HepG2 (cell line): ENCODE data around the gene RFX2. TPM values are rescaled to one million over a fixed set of nuclear protein-coding genes. Genes with fewer than 3 reads are reported as not detected.
A peak's percentile ranks its signal among the peaks of the same experiment; 100 is the strongest.

Experiments
- ADNP ChIP-seq: sonication (generic); formaldehyde crosslinking; IDR thresholded peaks from 2 replicates; pipeline ENCODE4 v1.4.0; 2020; ENCODE audit warnings: missing genetic modification reagents
- FOXP1 ChIP-seq, 2 experiments: fragments of 450-650 bp in 1 of 2; IDR thresholded peaks; 2 replicates each; pipeline ENCODE4 v1.6.1; 2017 to 2018; ENCODE audit warnings: antibody characterized with exemption in 1 of 2
- GFI1 ChIP-seq: sonication (generic); formaldehyde crosslinking; IDR thresholded peaks from 2 replicates; pipeline ENCODE4 v1.5.0; 2020; ENCODE audit warnings: missing genetic modification reagents, mild to moderate bottlenecking, borderline replicate concordance
- KAT7 ChIP-seq: IDR thresholded peaks from 2 replicates; pipeline ENCODE4 v1.6.1; 2018; ENCODE audit warnings: borderline replicate concordance, missing compliant biosample characterization
- KIAA2018 ChIP-seq: sonication (generic); formaldehyde crosslinking; IDR thresholded peaks from 2 replicates; pipeline ENCODE4 v1.5.0; 2020; ENCODE audit warnings: mild to moderate bottlenecking, missing genetic modification reagents, borderline replicate concordance
- KLF12 ChIP-seq: sonication (generic); formaldehyde crosslinking; IDR thresholded peaks from 2 replicates; pipeline ENCODE4 v1.4.0; 2020; ENCODE audit warnings: missing genetic modification reagents, borderline replicate concordance
- MBD4 ChIP-seq: IDR thresholded peaks from 2 replicates; pipeline ENCODE4 v1.6.1; 2012; ENCODE audit warnings: low read length, inconsistent platforms, borderline replicate concordance
- NR2F1 ChIP-seq, 2 experiments: fragments of 450-650 bp in 1 of 2; formaldehyde crosslinking in 1 of 2; IDR thresholded peaks; 2 replicates each; pipeline versions ENCODE4 v1.5.0 to v1.6.1; 2016 to 2020; ENCODE audit warnings: mild to moderate bottlenecking in 1 of 2, missing compliant biosample characterization in 1 of 2, missing genetic modification reagents in 1 of 2, moderate library complexity in 1 of 2
- RXRA ChIP-seq: sonication (generic); formaldehyde crosslinking; IDR thresholded peaks from 2 replicates; pipeline ENCODE4 v1.5.1; 2020; ENCODE audit warnings: missing genetic modification reagents
- SP140L ChIP-seq: sonication (generic); formaldehyde crosslinking; IDR thresholded peaks from 2 replicates; pipeline ENCODE4 v1.4.0; 2020; ENCODE audit warnings: missing genetic modification reagents, borderline replicate concordance
- SYNCRIP ChIP-seq: fragments of 200-400 bp; formaldehyde crosslinking; IDR thresholded peaks from 2 replicates; pipeline ENCODE4 v1.6.1; 2018; ENCODE audit warnings: mild to moderate bottlenecking, low read depth, low read length; ENCODE audit not compliant: insufficient read depth
- ZBTB7B ChIP-seq: sonication (generic); formaldehyde crosslinking; IDR thresholded peaks from 2 replicates; pipeline ENCODE4 v1.4.0; 2020; ENCODE audit warnings: missing genetic modification reagents
- ZNF720 ChIP-seq: sonication (generic); formaldehyde crosslinking; IDR thresholded peaks from 2 replicates; pipeline ENCODE4 v1.4.0; 2020; ENCODE audit warnings: missing genetic modification reagents
- ZNF850 ChIP-seq: sonication (generic); formaldehyde crosslinking; conservative IDR thresholded peaks from 2 replicates; pipeline ENCODE4 v1.9.0; 2021; ENCODE audit warnings: mild to moderate bottlenecking, missing genetic modification reagents
- ZNF878 ChIP-seq: sonication (generic); formaldehyde crosslinking; IDR thresholded peaks from 2 replicates; pipeline ENCODE4 v1.8.1; 2023; ENCODE audit warnings: mild to moderate bottlenecking, missing genetic modification reagents, moderate library complexity
- ZNF891 ChIP-seq: sonication (generic); formaldehyde crosslinking; IDR thresholded peaks from 2 replicates; pipeline ENCODE4 v1.5.0; 2020; ENCODE audit warnings: mild to moderate bottlenecking, missing genetic modification reagents
- polyA plus RNA-seq, 8 experiments: library from polyadenylated mRNA; depleted of rRNA in 3 of 8; stranded (reverse) in 7 of 8; unstranded in 1 of 8; fragments of >200 nt; fragmentation: Illumina TruSeq in 4 of 8; extraction: Trizol in 4 of 8; gene quantifications; 2 replicates each; pipeline versions ENCODE4 v1.2.1 to v1.2.3, GENCODE V29; 2011 to 2016; ENCODE audit warnings: low read depth in 4 of 8, missing spikeins in 1 of 8, mixed read lengths in 1 of 8; ENCODE audit not compliant: insufficient read depth in 1 of 8
- total RNA-seq, 5 experiments: library from RNA; depleted of rRNA; stranded (reverse); fragments of >200 nt; fragmentation: Illumina TruSeq; extraction: Trizol; gene quantifications; 2 replicates each; pipeline ENCODE4 v1.2.3, GENCODE V29; 2016; ENCODE audit warnings: low read depth in 1 of 5
- TF ChIP-seq, protein P1 (sequence below): sonication (generic); formaldehyde crosslinking; IDR thresholded peaks from 2 replicates; pipeline ENCODE4 v1.8.0; 2022; ENCODE audit warnings: mild to moderate bottlenecking, missing genetic modification reagents, borderline replicate concordance
- TF ChIP-seq, protein P2 (sequence below): sonication (generic); formaldehyde crosslinking; IDR thresholded peaks from 2 replicates; pipeline ENCODE4 v1.4.0; 2020; ENCODE audit warnings: missing genetic modification reagents

RFX2 gene
- total and polyA plus RNA-seq, 2 of the 13 experiments (the other 11 are each of a cell fraction or from before 2014, with no cell fraction given) = 2.8 to 3.3 TPM

- no peak for TF ChIP-seq ZNF720
- no peak for TF ChIP-seq NR2F1 (CRISPR knock-in tag; IDR thresholded peaks at IDR 0.05)
- no peak; the same call in 1 of the 2 replicates for TF ChIP-seq KAT7 (CRISPR knock-in tag)
- no peak for TF ChIP-seq SYNCRIP
- TF ChIP-seq ZBTB7B = peak; percentile 91
- no peak for TF ChIP-seq GFI1
- no peak for TF ChIP-seq ZNF878 (CRISPR knock-in tag)
- TF ChIP-seq ADNP (CRISPR knock-in tag) = no peak
- no peak for TF ChIP-seq ZNF850 (CRISPR knock-in tag)
- no peak for TF ChIP-seq KIAA2018 (CRISPR knock-in tag)
- no peak for TF ChIP-seq SP140L (CRISPR knock-in tag)
- TF ChIP-seq ZNF891 (CRISPR knock-in tag) = no peak
- TF ChIP-seq MBD4 = no peak
- TF ChIP-seq, protein P1, sequence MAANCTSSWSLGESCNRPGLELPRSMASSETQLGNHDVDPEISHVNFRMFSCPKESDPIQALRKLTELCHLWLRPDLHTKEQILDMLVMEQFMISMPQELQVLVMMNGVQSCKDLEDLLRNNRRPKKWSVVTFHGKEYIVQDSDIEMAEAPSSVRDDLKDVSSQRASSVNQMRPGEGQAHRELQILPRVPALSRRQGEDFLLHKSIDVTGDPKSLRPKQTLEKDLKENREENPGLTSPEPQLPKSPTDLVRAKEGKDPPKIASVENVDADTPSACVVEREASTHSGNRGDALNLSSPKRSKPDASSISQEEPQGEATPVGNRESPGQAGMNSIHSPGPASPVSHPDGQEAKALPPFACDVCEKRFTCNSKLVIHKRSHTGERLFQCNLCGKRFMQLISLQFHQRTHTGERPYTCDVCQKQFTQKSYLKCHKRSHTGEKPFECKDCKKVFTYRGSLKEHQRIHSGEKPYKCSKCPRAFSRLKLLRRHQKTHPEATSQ (CRISPR knock-in tag) = no peak
- no peak for TF ChIP-seq KLF12 (CRISPR knock-in tag)
- TF ChIP-seq RXRA (CRISPR knock-in tag) = no peak
- TF ChIP-seq, protein P2, sequence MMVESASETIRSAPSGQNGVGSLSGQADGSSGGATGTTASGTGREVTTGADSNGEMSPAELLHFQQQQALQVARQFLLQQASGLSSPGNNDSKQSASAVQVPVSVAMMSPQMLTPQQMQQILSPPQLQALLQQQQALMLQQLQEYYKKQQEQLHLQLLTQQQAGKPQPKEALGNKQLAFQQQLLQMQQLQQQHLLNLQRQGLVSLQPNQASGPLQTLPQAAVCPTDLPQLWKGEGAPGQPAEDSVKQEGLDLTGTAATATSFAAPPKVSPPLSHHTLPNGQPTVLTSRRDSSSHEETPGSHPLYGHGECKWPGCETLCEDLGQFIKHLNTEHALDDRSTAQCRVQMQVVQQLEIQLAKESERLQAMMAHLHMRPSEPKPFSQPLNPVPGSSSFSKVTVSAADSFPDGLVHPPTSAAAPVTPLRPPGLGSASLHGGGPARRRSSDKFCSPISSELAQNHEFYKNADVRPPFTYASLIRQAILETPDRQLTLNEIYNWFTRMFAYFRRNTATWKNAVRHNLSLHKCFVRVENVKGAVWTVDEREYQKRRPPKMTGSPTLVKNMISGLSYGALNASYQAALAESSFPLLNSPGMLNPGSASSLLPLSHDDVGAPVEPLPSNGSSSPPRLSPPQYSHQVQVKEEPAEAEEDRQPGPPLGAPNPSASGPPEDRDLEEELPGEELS = peak; percentile 81
- no peak for TF ChIP-seq FOXP1 (IDR thresholded peaks at IDR 0.05)
- TF ChIP-seq FOXP1 (CRISPR knock-in tag; IDR thresholded peaks at IDR 0.05) = peak; percentile 72
Measured at GRCh38 chr19:5983367-5983955, 126.8 kb downstream of the RFX2 start (continued).
